ENCODE measurements around the gene EYA2.

DNA sequence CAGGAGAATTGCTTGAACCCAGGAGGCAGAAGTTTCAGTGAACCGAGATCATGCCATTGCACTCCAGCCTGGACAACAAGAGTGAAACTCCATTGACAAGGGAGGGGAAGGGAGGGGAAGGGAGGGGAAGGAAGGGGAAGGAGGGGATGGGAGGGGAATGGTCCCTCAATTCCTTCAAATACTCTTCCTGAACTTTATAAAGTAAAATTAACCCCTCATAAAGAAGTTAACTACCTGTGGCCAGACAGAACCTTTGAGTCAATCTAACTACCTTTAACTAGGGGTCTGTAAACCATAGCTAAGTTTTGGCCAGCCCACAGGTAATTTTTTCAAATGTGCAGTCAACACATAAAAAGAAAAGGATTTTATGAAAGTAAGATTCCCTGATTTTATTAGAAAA is 330.8 kb downstream of the EYA2 start:
- TF ChIP-seq POLR2AphosphoS5 (IDR thresholded peaks at IDR 0.05; ENCODE audit: low read depth, low read length) (no peak), TAF1 (IDR thresholded peaks at IDR 0.05; ENCODE audit: borderline replicate concordance, low read depth, low read length) (no peak)
